ENCODE results near the gene BPIFB6.

DNA sequence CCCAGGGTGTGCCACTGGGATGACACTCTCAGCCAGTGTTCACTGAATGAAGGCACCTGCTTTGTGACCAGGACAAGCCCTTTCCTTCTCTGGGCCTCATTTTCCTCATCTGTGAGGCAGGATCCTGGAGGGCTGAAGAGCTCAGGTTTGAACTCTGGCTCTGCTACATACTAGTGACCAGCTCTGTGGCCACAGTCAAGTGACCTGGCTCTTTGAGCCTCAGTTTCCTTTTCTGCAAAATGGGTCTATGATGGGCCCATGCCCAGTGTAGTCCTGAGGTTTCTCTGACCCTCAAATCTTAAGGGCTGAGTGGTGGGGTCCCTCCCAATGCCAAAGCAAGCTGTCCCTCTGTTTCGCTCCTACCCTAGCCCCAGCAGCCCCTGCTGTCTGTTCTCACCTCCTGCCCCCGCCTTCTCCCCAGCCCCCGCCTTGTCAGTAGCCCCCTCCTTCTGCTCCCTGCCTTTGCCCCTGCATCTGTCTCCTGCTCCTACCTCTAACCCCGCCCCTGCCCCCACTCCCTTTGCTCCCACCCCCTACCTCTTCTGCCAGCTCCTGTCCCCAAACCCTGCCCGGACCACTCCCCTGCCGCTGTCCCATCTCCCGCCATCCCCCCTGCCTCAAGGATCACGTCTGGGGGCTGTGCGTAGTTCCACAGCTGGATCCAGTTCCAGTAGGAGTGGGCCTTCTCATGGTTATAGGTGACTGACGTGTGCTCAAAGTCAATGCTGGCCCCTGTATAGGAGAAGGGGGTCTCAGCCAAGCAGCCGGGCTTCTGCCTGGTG is 44.2 kb upstream of the BPIFB6 start:
- TF ChIP-seq, protein P1, sequence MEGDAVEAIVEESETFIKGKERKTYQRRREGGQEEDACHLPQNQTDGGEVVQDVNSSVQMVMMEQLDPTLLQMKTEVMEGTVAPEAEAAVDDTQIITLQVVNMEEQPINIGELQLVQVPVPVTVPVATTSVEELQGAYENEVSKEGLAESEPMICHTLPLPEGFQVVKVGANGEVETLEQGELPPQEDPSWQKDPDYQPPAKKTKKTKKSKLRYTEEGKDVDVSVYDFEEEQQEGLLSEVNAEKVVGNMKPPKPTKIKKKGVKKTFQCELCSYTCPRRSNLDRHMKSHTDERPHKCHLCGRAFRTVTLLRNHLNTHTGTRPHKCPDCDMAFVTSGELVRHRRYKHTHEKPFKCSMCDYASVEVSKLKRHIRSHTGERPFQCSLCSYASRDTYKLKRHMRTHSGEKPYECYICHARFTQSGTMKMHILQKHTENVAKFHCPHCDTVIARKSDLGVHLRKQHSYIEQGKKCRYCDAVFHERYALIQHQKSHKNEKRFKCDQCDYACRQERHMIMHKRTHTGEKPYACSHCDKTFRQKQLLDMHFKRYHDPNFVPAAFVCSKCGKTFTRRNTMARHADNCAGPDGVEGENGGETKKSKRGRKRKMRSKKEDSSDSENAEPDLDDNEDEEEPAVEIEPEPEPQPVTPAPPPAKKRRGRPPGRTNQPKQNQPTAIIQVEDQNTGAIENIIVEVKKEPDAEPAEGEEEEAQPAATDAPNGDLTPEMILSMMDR (IDR thresholded peaks at IDR 0.05), result no peak
- TF ChIP-seq POLR2AphosphoS5 (IDR thresholded peaks at IDR 0.05) (no peak), EP300 (IDR thresholded peaks at IDR 0.05) (no peak)

Measured in sigmoid colon (tissue), 4 donors.